Measurements from ENCODE around the gene TNS1. TPM values are rescaled to one million over a fixed set of nuclear protein-coding genes. Genes with fewer than 3 reads are reported as not detected.

TNS1 gene
- total RNA-seq, 1 donor from 2014 or later = 219 TPM

GRCh38 chr2:217837530-217837929, 165.3 kb downstream of the TNS1 start:
- H3K27me3 ChIP-seq (ENCODE audit: insufficient read depth, low read length) = no peaks in the 10 kb centered on the region
- FAIRE-seq (no peak), DNase-seq (ENCODE audit: low read depth) (no peak)
- peaks cover 97% of the 10 kb centered on the region for H4K20me1 ChIP-seq (ENCODE audit: insufficient read depth, low read length)
- no peak overlapping the region for H2AFZ ChIP-seq (ENCODE audit: low read depth, low read length)
- peaks cover 48% of the 10 kb centered on the region for H3K36me3 Mint-ChIP-seq (ENCODE audit: low read depth, unreplicated experiment)
- H3K27me3 Mint-ChIP-seq (ENCODE audit: low read depth, unreplicated experiment) = no peaks in the 10 kb centered on the region
- H3K36me3 ChIP-seq (ENCODE audit: insufficient read depth, low read length) = peaks cover 35% of the 10 kb centered on the region
- H3K79me2 ChIP-seq (ENCODE audit: insufficient read depth, low read length) = peaks cover 64% of the 10 kb centered on the region
- peak overlapping the region; percentile 67 for H3K27ac ChIP-seq (ENCODE audit: low read depth, low read length)
- H3K4me2 ChIP-seq (ENCODE audit: low read length) = no peak overlapping the region
- peaks cover 31% of the 10 kb centered on the region for H3K4me1 Mint-ChIP-seq (ENCODE audit: low read depth, unreplicated experiment)
- H3K27ac Mint-ChIP-seq (ENCODE audit: unreplicated experiment) = peak overlapping the region; percentile 99
- H3K9me3 ChIP-seq (ENCODE audit: insufficient read depth, low read depth, low read length) = no peaks in the 10 kb centered on the region
- no peak for TF ChIP-seq CTCF (IDR thresholded peaks at IDR 0.05; ENCODE audit: insufficient read depth, low read depth, low read length)
- no peak for TF ChIP-seq EZH2 (IDR thresholded peaks at IDR 0.05; ENCODE audit: insufficient read depth, low read length)
- no peak overlapping the region for H3K4me3 Mint-ChIP-seq (ENCODE audit: unreplicated experiment)
- H3K9ac ChIP-seq (ENCODE audit: low read length) = no peak overlapping the region
- H3K4me1 ChIP-seq (ENCODE audit: insufficient read depth, low read length) = peaks cover 22% of the 10 kb centered on the region
- peaks cover 2% of the 10 kb centered on the region for H3K9me3 Mint-ChIP-seq (ENCODE audit: unreplicated experiment)
- H3K4me3 ChIP-seq (ENCODE audit: insufficient read depth, low read depth, low read length) = no peak overlapping the region

GRCh38 chr2:217836901-217837491, 165.8 kb downstream of the TNS1 start:
- peak overlapping the region; percentile 67 for H3K27ac ChIP-seq (ENCODE audit: low read depth, low read length)

More at GRCh38 chr2:217836901-217837491, 165.8 kb downstream of the TNS1 start:
- Mint-ChIP-seq H3K9me3 (ENCODE audit: unreplicated experiment) (peaks cover 2% of the 10 kb centered on the region), H3K4me3 (ENCODE audit: unreplicated experiment) (no peak overlapping the region), H3K27me3 (ENCODE audit: low read depth, unreplicated experiment) (no peaks in the 10 kb centered on the region), H3K36me3 (ENCODE audit: low read depth, unreplicated experiment) (peaks cover 50% of the 10 kb centered on the region), H3K27ac (ENCODE audit: unreplicated experiment) (peak overlapping the region; percentile 99), H3K4me1 (ENCODE audit: low read depth, unreplicated experiment) (peaks cover 31% of the 10 kb centered on the region)
- Histone ChIP-seq H3K9ac (ENCODE audit: low read length) (peak overlapping the region; percentile 36), H2AFZ (ENCODE audit: low read depth, low read length) (no peak overlapping the region), H4K20me1 (ENCODE audit: insufficient read depth, low read length) (peaks cover 97% of the 10 kb centered on the region), H3K4me2 (ENCODE audit: low read length) (peak overlapping the region; percentile 30), H3K79me2 (ENCODE audit: insufficient read depth, low read length) (peaks cover 60% of the 10 kb centered on the region), H3K27me3 (ENCODE audit: insufficient read depth, low read length) (no peaks in the 10 kb centered on the region), H3K36me3 (ENCODE audit: insufficient read depth, low read length) (peaks cover 39% of the 10 kb centered on the region), H3K9me3 (ENCODE audit: insufficient read depth, low read depth, low read length) (no peaks in the 10 kb centered on the region), H3K4me3 (ENCODE audit: insufficient read depth, low read depth, low read length) (no peak overlapping the region), H3K4me1 (ENCODE audit: insufficient read depth, low read length) (peaks cover 22% of the 10 kb centered on the region)
- FAIRE-seq (no peak), DNase-seq (ENCODE audit: low read depth) (peak; percentile 41)
- TF ChIP-seq CTCF (IDR thresholded peaks at IDR 0.05; ENCODE audit: insufficient read depth, low read depth, low read length) (no peak), EZH2 (IDR thresholded peaks at IDR 0.05; ENCODE audit: insufficient read depth, low read length) (no peak)
